Body of pancreas (tissue), 4 donors: ENCODE results near the gene CD44. TPM values are rescaled to one million over a fixed set of nuclear protein-coding genes. Genes with fewer than 3 reads are reported as not detected.

Experiments used
- ATAC-seq: fragments of 150-250 bp; one replicate; pipeline ENCODE4 v1.9.1; 2016
- DNase-seq, 4 donors: peaks; one replicate each; pipeline ENCODE4 v3.0.0-alpha.2; 2019
- H3K27ac ChIP-seq, 4 donors: fragments of 200-600 bp; sonication (generic); 1 replicate in 3 of 4; 2 replicates in 1 of 4; pipeline versions ENCODE4 v1.5.1 to v1.6.1; 2016 to 2019; ENCODE audit warnings: mild to moderate bottlenecking in 1 of 4, mixed read lengths in 1 of 4, moderate library complexity in 1 of 4
- H3K27me3 ChIP-seq, 2 donors: fragments of 200-600 bp; sonication (generic); one replicate each; pipeline ENCODE4 v1.6.0; 2016; ENCODE audit warnings: mild to moderate bottlenecking in 1 of 2
- H3K36me3 ChIP-seq, 2 donors: fragments of 200-600 bp; sonication (generic); replicated peaks in 1 of 2; 2 replicates each; pipeline ENCODE4 v1.5.1; 2016; ENCODE audit warnings: low read depth in 2 of 2; ENCODE audit not compliant: insufficient read depth in 1 of 2
- H3K4me1 ChIP-seq: fragments of 200-600 bp; sonication (generic); one replicate; pipeline ENCODE4 v1.6.0; 2016
- H3K4me3 ChIP-seq, 2 donors: fragments of 200-600 bp; sonication (generic); 1 replicate in 1 of 2; 2 replicates in 1 of 2; pipeline ENCODE4 v1.5.1; 2016 to 2019
- H3K9me3 ChIP-seq, 3 donors: fragments of 200-600 bp; sonication (generic); 1 replicate in 2 of 3; 2 replicates in 1 of 3; pipeline ENCODE4 v1.5.1; 2016
- CTCF ChIP-seq, 7 experiments: fragments of 450-650 bp in 4 of 7; fragments of 200-600 bp in 3 of 7; sonication (generic) in 3 of 7; IDR thresholded peaks; one replicate each; pipeline ENCODE4 v1.5.1; 2016 to 2019; ENCODE audit warnings: antibody characterized with exemption in 7 of 7
- POLR2A ChIP-seq, 3 donors: fragments of 450-650 bp; IDR thresholded peaks; one replicate each; pipeline ENCODE4 v1.6.1; 2016; ENCODE audit warnings: antibody characterized with exemption in 3 of 3, mild to moderate bottlenecking in 2 of 3
- WGBS, 2 donors: methylation state at CpG; one replicate each; pipeline ENCODE4 v1.1.5; 2017; 5-methylcytosine and 5-hydroxymethylcytosine counted together
- intact Hi-C: fragments of 100-400 bp; cut with DNase I; formaldehyde crosslinking; loops from one replicate; pipeline ENCODE4 v1.15.1; 2023
- total RNA-seq, 2 donors: library from RNA; depleted of rRNA; stranded (reverse); fragments of >200 nt; gene quantifications; one replicate each; pipeline ENCODE4 v1.1.0, GENCODE V29; 2016

CD44 gene
- total RNA-seq, 2 donors from 2014 or later: 266 to 433 TPM

- peak overlapping the region; percentile 55 to 88 (median 78) for H3K27ac ChIP-seq
- H3K4me1 ChIP-seq: peaks cover 75% of the 10 kb centered on the region
- H3K27me3 ChIP-seq: no peaks in the 10 kb centered on the region
- WGBS, 2 donors: 24 to 37% methylated on average over 3 of the region's 3 CpGs
- TF ChIP-seq POLR2A (IDR thresholded peaks at IDR 0.05) (peak in 1 of 3 donors; percentile 16), CTCF (IDR thresholded peaks at IDR 0.05) (no peak)
- H3K4me3 ChIP-seq: no peak overlapping the region
- intact Hi-C loops: no loop called here
- no peaks in the 10 kb centered on the region for H3K9me3 ChIP-seq
- DNase-seq (peak; percentile 64 to 80 (median 76)), ATAC-seq (peak; percentile 90)
- H3K36me3 ChIP-seq: no peaks in the 10 kb centered on the region
These were observed 126.9 kb downstream of the CD44 start for GRCh38 chr11:35265755-35266454.

GRCh38 chr11:35267504-35267903, 128.5 kb downstream of the CD44 start:
- no peak for ATAC-seq
- H3K27ac ChIP-seq: peak overlapping the region in 3 of 4 donors; percentile 62 to 86 (median 69)

GRCh38 chr11:35270342-35270741, 131.4 kb downstream of the CD44 start:
- DNase-seq (no peak), ATAC-seq (no peak)
- TF ChIP-seq CTCF (IDR thresholded peaks at IDR 0.05): no peak
- no peak for TF ChIP-seq POLR2A (IDR thresholded peaks at IDR 0.05)
- Histone ChIP-seq H3K27me3 (no peaks in the 10 kb centered on the region), H3K36me3 (no peaks in the 10 kb centered on the region), H3K4me1 (peaks cover 60% of the 10 kb centered on the region), H3K4me3 (no peak overlapping the region), H3K9me3 (no peaks in the 10 kb centered on the region), H3K27ac (no peak overlapping the region)
- 32 to 36% methylated on average over 1 of the region's 1 CpG for WGBS, 2 donors
- intact Hi-C loops: no loop called here

More at GRCh38 chr11:35267504-35267903, 128.5 kb downstream of the CD44 start:
- Histone ChIP-seq H3K36me3 (no peaks in the 10 kb centered on the region), H3K4me1 (peaks cover 59% of the 10 kb centered on the region), H3K4me3 (no peak overlapping the region), H3K9me3 (no peaks in the 10 kb centered on the region), H3K27me3 (no peaks in the 10 kb centered on the region)
- DNase-seq: no peak
- WGBS, 2 donors: 83 to 84% methylated on average over 2 of the region's 2 CpGs
- intact Hi-C loops: no loop called here
- TF ChIP-seq CTCF (IDR thresholded peaks at IDR 0.05): no peak

GRCh38 chr11:35271031-35271430, 132.1 kb downstream of the CD44 start:
- no peak for TF ChIP-seq POLR2A (IDR thresholded peaks at IDR 0.05)
- no peak for TF ChIP-seq CTCF (IDR thresholded peaks at IDR 0.05)

GRCh38 chr11:35272391-35272902, 133.5 kb downstream of the CD44 start:
- ATAC-seq: no peak
- intact Hi-C loops: no loop called here

More at GRCh38 chr11:35271031-35271430, 132.1 kb downstream of the CD44 start:
- intact Hi-C loops: no loop called here
- Histone ChIP-seq H3K27me3 (no peaks in the 10 kb centered on the region), H3K4me3 (no peak overlapping the region), H3K27ac (no peak overlapping the region), H3K4me1 (peaks cover 61% of the 10 kb centered on the region), H3K36me3 (no peaks in the 10 kb centered on the region), H3K9me3 (no peaks in the 10 kb centered on the region)
- ATAC-seq (no peak), DNase-seq (no peak)
- WGBS, 2 donors: 87 to 99% methylated on average over 3 of the region's 3 CpGs

More at GRCh38 chr11:35272391-35272902, 133.5 kb downstream of the CD44 start:
- H3K9me3 ChIP-seq: no peaks in the 10 kb centered on the region
- peak overlapping the region in 1 of 4 donors; percentile 91 for H3K27ac ChIP-seq
- H3K36me3 ChIP-seq: no peaks in the 10 kb centered on the region
- no peak for DNase-seq
- no peaks in the 10 kb centered on the region for H3K27me3 ChIP-seq
- TF ChIP-seq CTCF (IDR thresholded peaks at IDR 0.05) (no peak), POLR2A (IDR thresholded peaks at IDR 0.05) (no peak)
- H3K4me1 ChIP-seq: peaks cover 63% of the 10 kb centered on the region
- no peak overlapping the region for H3K4me3 ChIP-seq
- WGBS, 2 donors: 87 to 88% methylated on average over 5 of the region's 5 CpGs
